Heart left ventricle (tissue), 16 donors: ENCODE results near the gene BTBD6. TPM values are rescaled to one million over a fixed set of nuclear protein-coding genes. Genes with fewer than 3 reads are reported as not detected.
A peak's percentile ranks its signal among the peaks of the same experiment; 100 is the strongest.

Source experiments
- ATAC-seq, 4 donors: fragments of 200-7000 bp; cut with Tn5 transposase; one replicate each; pipeline ENCODE4 v1.9.1; 2020 to 2022; ENCODE audit warnings: moderate library complexity in 4 of 4, mild to moderate bottlenecking in 3 of 4, moderate number of reproducible peaks in 1 of 4
- DNase-seq, 5 donors: peaks; one replicate each; pipeline ENCODE4 v3.0.0-alpha.2; 2020
- H3K27ac ChIP-seq, 12 donors: fragments of 200-600 bp; sonication (generic) in 4 of 12; one replicate each; pipeline versions ENCODE4 v1.5.0 to v1.8.0; 2016 to 2022; ENCODE audit warnings: mild to moderate bottlenecking in 2 of 12
- H3K27me3 ChIP-seq, 9 donors: fragments of 200-600 bp; sonication (generic) in 2 of 9; one replicate each; pipeline versions ENCODE4 v1.5.1 to v1.8.0; 2016 to 2022; ENCODE audit warnings: mild to moderate bottlenecking in 3 of 9
- H3K36me3 ChIP-seq, 9 donors: fragments of 200-600 bp; sonication (generic) in 2 of 9; one replicate each; pipeline versions ENCODE4 v1.5.0 to v1.8.0; 2018 to 2022; ENCODE audit warnings: mild to moderate bottlenecking in 2 of 9
- H3K4me1 ChIP-seq, 12 donors: fragments of 200-600 bp; sonication (generic) in 4 of 12; one replicate each; pipeline versions ENCODE4 v1.5.0 to v1.8.0; 2016 to 2022; ENCODE audit warnings: mild to moderate bottlenecking in 3 of 12
- H3K4me3 ChIP-seq, 12 donors: fragments of 200-600 bp; sonication (generic) in 4 of 12; one replicate each; pipeline versions ENCODE4 v1.5.0 to v1.8.0; 2017 to 2022; ENCODE audit warnings: mild to moderate bottlenecking in 9 of 12, moderate library complexity in 4 of 12
- H3K9me3 ChIP-seq, 12 donors: fragments of 200-600 bp; sonication (generic) in 4 of 12; one replicate each; pipeline versions ENCODE4 v1.5.0 to v1.8.0; 2016 to 2022; ENCODE audit warnings: mild to moderate bottlenecking in 1 of 12
- CTCF ChIP-seq, 12 donors: fragments of 200-600 bp; sonication (generic) in 4 of 12; IDR thresholded peaks; one replicate each; pipeline versions ENCODE4 v1.5.0 to v1.8.0; 2018 to 2022; ENCODE audit warnings: antibody characterized with exemption in 12 of 12, mild to moderate bottlenecking in 5 of 12
- POLR2A ChIP-seq, 2 donors: fragments of 450-650 bp; IDR thresholded peaks; one replicate each; pipeline ENCODE4 v1.6.1; 2017; ENCODE audit warnings: antibody characterized with exemption in 2 of 2, mild to moderate bottlenecking in 2 of 2, moderate library complexity in 2 of 2
- WGBS, 4 donors: extraction: QIAGEN DNeasy Blood & Tissue Kit in 2 of 4; methylation state at CpG; one replicate each; pipeline versions ENCODE4 v1.1.5 to v1.1.7; 2013 to 2018; 5-methylcytosine and 5-hydroxymethylcytosine counted together
- intact Hi-C, 10 donors: fragments of 100-400 bp; cut with DNase I; formaldehyde crosslinking; loops; one replicate each; pipeline versions ENCODE4 v1.11.1 to v1.14.2; 2022
- polyA plus RNA-seq, 2 donors: library from polyadenylated mRNA; stranded (reverse); fragments of 200-250 nt; gene quantifications; one replicate each; pipeline ENCODE4 v1.2.3, GENCODE V29; 2013
- total RNA-seq, 9 donors: library from RNA; depleted of rRNA in 2 of 9; stranded (reverse); fragments of >200 nt in 2 of 9; fragmentation: NEBNext Ultra II Directional in 3 of 9; extraction: Animal tissue kit (Norgen Biotek cat#: 25700) in 3 of 9; gene quantifications; one replicate each; pipeline versions ENCODE4 v1.1.0 to v1.2.4, GENCODE V29; 2016 to 2023
- donor health status: ischemic (EF 13 %, LVEDD 7.1; RV severe dilation, severe dysfunction).
- donor health status: healthy with polysubstance abuse.
- donor health status: DM: no; HTN: yes; CAD: no.
- donor health status: DM: no; HTN: no; CAD: no.
- donor health status: ischemic (EF 25% LVEDD 6.9; RV normal size, moderate dysfunction).
- donor health status: ischemic (EF 25% LVEDD 5.7; RV mildly dilated, moderate dysfunction).
- donor health status: healthy.
- donor health status: DM: yes; HTN: yes; CAD: no.
- donor health status: ischemic (EF 35%, LVEDD 5.7; RV mildly dilated, moderate dysfunction).
- donor health status: nonischemic (EF 11% LVEDD 7.7; RV severe dilation, severe dysfunction).
- donor health status: DM: yes; HTN: yes; CAD: no.
- donor health status: PGD.
- donor health status: ischemic (EF 29% LVEDD 5.4; RV normal size, mild dysfunction).
- donor health status: nonischemic (EF 23%, LVEDD 6.1; RV moderate dilation, normal function).

BTBD6 gene
- total and polyA plus RNA-seq, 11 donors = 28.8 to 56.3 (median 36.9) TPM

GRCh38 chr14:105209091-105209490, 39.2 kb upstream of the BTBD6 start:
- no peak overlapping the region for H3K4me3 ChIP-seq
- DNase-seq (no peak), ATAC-seq (no peak)
- H3K4me1 ChIP-seq = peaks cover 0 to 38% (median 26%) of the 10 kb centered on the region in 12 donors
- H3K36me3 ChIP-seq = peaks cover 0 to 41% (median 20%) of the 10 kb centered on the region in 9 donors
- intact Hi-C loops = loop anchor here in 3 of 10 donors (10.0 kb wide), 2 partner anchors 46 to 234 kb away; partner anchors contain the start of gene AHNAK2 (in 1 of the 3)
- H3K27me3 ChIP-seq = no peaks in the 10 kb centered on the region
- no peak overlapping the region for H3K27ac ChIP-seq
- TF ChIP-seq POLR2A (IDR thresholded peaks at IDR 0.05) = no peak
- no peak for TF ChIP-seq CTCF (IDR thresholded peaks at IDR 0.05)
- H3K9me3 ChIP-seq = no peaks in the 10 kb centered on the region
- 93 to 98% (median 96%) methylated on average over 7 to 8 of the region's 8 CpGs for WGBS, 4 donors

- H3K9me3 ChIP-seq = no peaks in the 10 kb centered on the region
- TF ChIP-seq POLR2A (IDR thresholded peaks at IDR 0.05) (no peak), CTCF (IDR thresholded peaks at IDR 0.05) (no peak)
- WGBS, 4 donors = 80 to 100% (median 94%) methylated on average over 1 to 16 of the region's 16 CpGs
- no peak overlapping the region for H3K27ac ChIP-seq
- DNase-seq = no peak
- H3K27me3 ChIP-seq = no peaks in the 10 kb centered on the region
- intact Hi-C loops = loop anchor here in 3 of 10 donors (10.0 kb wide), 2 partner anchors 45 to 235 kb away; partner anchors contain the start of gene AHNAK2 (in 1 of the 3)
- no peak overlapping the region for H3K4me3 ChIP-seq
- peaks cover 0 to 46% (median 20%) of the 10 kb centered on the region in 9 donors for H3K36me3 ChIP-seq
- H3K4me1 ChIP-seq = peaks cover 0 to 33% (median 23%) of the 10 kb centered on the region in 12 donors
- no peak for ATAC-seq
These were observed 38.7 kb upstream of the BTBD6 start for GRCh38 chr14:105209646-105210045.

GRCh38 chr14:105210266-105211025, 37.9 kb upstream of the BTBD6 start:
- no peaks in the 10 kb centered on the region for H3K9me3 ChIP-seq
- ATAC-seq (no peak), DNase-seq (peak in 1 of 5 donors; percentile 27)
- TF ChIP-seq CTCF (IDR thresholded peaks at IDR 0.05) = no peak
- TF ChIP-seq POLR2A (IDR thresholded peaks at IDR 0.05) = no peak
- peaks cover 0 to 46% (median 20%) of the 10 kb centered on the region in 9 donors for H3K36me3 ChIP-seq
- intact Hi-C loops = no loop called here
- no peaks in the 10 kb centered on the region for H3K27me3 ChIP-seq
- H3K27ac ChIP-seq = no peak overlapping the region
- WGBS, 4 donors = 93 to 96% (median 93%) methylated on average over 21 to 30 of the region's 30 CpGs
- H3K4me1 ChIP-seq = peaks cover 0 to 25% (median 16%) of the 10 kb centered on the region in 12 donors
- no peak overlapping the region for H3K4me3 ChIP-seq

GRCh38 chr14:105211086-105211757, 37.1 kb upstream of the BTBD6 start:
- Histone ChIP-seq H3K9me3 (no peaks in the 10 kb centered on the region), H3K27me3 (no peaks in the 10 kb centered on the region), H3K36me3 (peaks cover 0 to 47% (median 20%) of the 10 kb centered on the region in 9 donors), H3K27ac (no peak overlapping the region), H3K4me3 (no peak overlapping the region), H3K4me1 (peaks cover 0 to 17% (median 9%) of the 10 kb centered on the region in 12 donors)
- 93 to 97% (median 94%) methylated on average over 16 to 23 of the region's 23 CpGs for WGBS, 4 donors
- intact Hi-C loops = no loop called here
- DNase-seq (peak in 1 of 5 donors; percentile 19), ATAC-seq (no peak)
- TF ChIP-seq CTCF (IDR thresholded peaks at IDR 0.05) = no peak
- TF ChIP-seq POLR2A (IDR thresholded peaks at IDR 0.05) = no peak
